HG03064 (cell line): Measurements from ENCODE around the gene ACTA2.

ENCODE experiments used
- ATAC-seq: cut with Tn5 transposase; IDR thresholded peaks from one replicate; pipeline ENCODE4 v1.9.1; 2021; ENCODE audit warnings: low read depth; ENCODE audit not compliant: unreplicated experiment

Gene ACTA2

DNA sequence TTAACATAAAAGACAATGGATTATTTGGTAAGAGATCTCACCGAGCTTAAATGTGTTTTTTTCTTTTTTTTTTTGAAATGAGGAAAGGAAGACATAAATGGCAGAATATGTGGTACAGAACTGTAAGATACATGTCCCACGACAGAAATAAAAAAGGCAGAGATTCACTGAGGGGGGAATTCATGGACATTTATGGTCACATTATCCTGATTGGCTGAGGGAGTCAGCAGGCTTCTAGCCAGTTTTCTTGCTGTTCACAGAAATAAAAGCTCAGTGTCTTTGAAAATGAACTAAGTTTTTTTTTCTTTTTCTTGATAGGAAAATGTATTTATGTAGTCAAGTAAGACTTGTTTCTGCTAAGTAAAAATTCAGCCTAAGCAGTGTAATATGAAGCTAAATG, 29.8 kb upstream of the ACTA2 start:
- no peak for ATAC-seq

DNA sequence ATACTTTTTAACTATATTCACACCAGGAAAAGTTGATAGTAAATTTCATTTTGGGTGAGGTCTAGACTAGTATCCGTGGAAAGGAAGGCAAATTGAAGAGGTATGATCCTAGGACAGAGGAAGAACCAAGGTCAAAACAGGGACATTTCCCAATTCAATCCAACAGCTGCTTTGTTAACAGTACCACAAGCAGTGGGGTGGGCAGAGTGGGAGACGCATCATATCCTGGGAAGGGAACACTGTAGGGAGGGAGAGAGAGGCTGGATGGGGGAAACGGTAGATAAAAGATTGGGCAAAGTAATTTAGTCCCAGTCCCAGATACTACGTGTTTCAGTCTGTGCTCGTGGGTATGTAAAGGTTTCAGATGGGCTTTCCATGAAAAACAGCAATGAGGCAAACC, 28.9 kb upstream of the ACTA2 start:
- ATAC-seq = no peak

DNA sequence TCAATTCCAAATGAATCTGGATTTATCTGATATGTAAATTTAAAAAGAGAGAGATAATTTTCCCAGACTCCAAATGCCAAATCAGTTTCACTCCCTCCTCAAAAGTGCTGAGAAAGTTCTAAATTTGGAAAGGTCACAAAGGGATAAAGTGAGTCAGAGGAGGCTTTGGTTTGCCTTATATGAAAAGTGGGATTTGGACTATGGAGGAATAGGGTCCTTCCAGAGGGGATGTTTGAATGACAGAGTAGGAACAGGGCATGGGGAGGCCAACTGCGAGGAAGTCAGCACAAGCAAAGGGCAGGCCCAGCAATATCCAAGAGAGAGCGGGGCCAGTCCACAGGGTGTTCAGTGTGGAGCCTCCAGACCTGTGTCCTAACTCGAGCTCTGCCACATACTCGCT, 28.2 kb upstream of the ACTA2 start:
- ATAC-seq = no peak

DNA sequence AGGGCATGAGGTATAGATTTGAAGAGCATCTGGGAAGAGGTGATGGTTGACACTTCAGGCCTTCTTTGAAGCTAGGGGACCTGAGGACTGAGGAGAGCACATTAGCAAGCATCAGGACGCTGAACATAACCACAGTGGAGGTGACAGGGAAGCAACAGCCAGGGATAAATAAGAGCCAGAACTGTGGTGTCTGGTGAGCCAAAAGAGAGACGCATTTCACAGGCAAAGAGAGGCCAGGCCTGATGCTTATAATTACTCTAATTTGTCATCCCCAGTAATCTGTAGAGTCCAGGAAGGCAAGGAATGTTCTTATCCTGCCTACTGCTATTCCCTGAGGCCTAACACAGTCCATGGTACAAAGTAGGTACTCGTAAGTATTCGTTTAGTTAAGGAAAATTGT, 27.7 kb upstream of the ACTA2 start:
- ATAC-seq = no peak

DNA sequence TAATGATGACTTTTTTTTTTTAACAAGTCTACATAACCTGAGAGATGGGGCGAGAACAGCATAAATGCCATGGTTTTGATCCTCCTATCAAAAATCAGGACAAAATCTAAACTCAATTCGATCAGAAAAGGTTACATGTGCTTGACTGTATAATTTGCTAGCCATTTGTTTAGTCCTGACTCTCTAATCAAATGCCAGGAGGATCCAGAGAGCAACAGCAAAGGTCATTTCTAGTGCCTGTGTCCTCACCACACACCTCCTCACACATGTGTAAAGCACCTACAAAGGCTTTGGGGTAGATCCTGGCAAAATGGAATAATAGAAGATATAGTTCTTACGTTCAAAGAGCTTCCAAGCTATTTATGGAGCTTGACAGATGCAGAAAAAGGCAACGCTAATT, 27.0 kb upstream of the ACTA2 start:
- no peak for ATAC-seq

- no peak for ATAC-seq
Measured at GRCh38 chr10:88979153-88979562, 26.6 kb upstream of the ACTA2 start.

GRCh38 chr10:88978463-88978862, 25.9 kb upstream of the ACTA2 start:
- no peak for ATAC-seq

DNA sequence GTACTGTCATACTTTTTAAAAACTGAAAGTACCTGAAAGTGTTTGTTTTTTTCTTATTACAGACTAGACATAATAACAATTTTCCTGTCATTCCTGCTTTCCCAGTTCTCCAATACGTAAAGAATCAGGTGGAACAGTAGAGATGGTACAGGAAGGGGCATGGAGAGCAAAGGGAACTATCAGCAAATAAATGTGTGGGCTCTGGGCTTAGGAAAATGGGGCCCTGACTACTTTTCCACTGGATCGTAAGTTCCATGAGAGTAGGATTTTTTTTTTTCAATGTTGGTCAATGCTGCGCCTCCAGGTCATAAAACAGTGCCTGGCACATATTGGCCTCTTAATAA, 22.8 kb upstream of the ACTA2 start:
- ATAC-seq = no peak

DNA sequence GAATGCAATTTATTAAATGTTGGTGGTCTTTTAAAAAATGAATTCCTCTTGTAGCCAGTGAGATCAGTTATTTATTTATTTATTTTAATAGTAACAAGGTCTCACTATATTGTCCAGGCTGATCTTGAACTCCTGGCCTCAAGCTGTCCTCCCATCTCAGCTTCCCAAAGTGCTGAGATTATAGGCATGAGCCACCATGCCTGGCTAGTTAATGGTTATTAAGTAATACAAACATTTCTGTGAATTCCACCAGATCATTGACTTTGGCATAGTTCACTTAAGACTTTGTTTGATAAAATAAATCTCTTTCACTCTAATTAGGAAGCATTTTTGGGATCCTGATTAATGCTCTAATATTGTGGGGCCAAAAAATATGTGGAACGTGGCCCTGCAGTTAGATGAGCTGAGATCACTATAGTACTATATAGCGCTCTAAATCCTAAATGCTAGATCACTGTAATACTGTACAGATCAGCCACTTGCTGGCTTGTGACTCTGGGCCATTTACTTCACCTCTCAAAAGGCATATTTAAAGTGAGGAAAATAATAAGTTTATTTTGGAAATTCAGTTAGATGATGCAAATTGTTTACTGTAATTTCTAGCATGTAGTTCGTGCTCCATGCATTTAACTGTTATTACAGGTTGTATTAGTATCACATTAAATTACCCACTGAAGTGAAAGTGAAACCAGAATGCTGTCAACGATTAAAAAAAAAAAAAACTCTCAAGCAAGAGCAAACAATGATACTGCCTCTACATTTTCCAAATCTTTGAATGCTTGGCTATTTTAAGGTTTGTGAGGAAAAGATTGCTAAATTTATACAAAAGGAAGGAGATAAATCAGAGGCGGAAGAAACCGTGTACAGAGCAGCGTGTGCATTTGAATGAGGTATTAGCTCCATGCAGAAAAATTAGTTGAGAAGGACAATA, 22.1 kb upstream of the ACTA2 start:
- ATAC-seq = no peak

GRCh38 chr10:88974012-88974411, 21.4 kb upstream of the ACTA2 start:
- ATAC-seq = no peak

GRCh38 chr10:88971221-88972061, 18.9 kb upstream of the ACTA2 start:
- no peak for ATAC-seq

- no peak for ATAC-seq
Measured at GRCh38 chr10:88968391-88968790, 15.8 kb upstream of the ACTA2 start.

DNA sequence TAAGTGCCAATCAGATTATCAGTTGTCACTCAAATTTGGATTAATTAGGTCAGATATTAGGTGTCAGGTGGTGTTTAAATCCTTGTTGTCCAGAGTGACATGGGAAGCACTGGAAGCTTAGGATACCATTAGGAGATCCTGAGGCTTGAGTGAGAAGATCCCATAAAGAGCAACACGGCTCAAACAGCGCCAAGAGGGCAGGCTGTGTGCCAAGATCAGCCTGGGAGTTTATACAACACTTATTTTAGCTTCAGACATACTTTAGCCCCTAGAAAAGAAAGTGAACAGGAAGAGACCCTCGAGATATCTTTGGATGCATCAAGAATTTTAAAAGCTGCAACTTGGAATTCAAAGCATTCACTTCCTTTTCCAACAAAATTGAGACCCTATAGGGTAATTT, 14.2 kb upstream of the ACTA2 start:
- no peak for ATAC-seq

DNA sequence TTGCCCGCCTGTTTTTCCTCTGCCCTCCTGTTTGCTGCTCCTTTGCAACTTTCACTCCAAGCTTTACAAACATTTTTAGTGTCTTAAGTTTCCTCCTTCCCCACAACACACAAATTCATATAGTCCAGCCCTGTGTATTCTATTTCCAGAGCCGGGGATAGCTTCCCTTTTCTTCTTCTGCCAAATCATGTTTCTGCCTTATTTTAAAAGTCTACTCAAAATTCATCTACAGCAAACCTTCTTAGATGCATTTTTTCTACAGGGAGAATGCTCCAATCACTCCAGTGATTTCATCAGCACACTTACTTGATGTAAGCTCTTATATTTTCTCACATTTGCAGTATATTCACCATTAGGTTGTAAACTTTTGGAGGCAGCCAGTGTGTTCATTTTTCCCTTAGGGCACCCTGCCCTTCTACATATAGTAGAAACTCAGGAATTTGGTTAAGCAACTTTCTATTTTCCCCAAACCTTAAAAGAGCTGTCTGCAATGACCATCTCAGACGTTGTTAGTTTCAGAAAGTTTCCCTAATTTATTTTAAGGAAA, 12.4 kb upstream of the ACTA2 start:
- no peak for ATAC-seq

DNA sequence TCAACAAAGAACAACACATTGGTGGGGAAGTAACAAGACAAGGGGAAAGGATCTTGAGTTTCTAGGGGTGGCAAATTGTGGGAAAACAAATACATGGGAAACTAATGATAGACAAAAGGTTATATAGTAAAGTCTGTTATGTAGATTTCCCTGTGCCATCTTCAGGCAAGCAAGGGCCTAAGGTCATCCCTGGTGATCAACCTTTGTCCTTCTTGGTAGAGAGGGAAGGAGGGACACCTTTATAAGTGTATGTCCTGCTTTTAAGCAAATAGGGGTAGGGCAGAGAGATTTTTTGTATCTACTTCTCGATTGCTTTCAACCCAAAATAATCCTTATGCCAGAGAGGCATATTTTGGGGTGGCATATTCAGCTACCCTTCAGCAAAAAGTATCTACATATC, 11.8 kb upstream of the ACTA2 start:
- no peak for ATAC-seq

DNA sequence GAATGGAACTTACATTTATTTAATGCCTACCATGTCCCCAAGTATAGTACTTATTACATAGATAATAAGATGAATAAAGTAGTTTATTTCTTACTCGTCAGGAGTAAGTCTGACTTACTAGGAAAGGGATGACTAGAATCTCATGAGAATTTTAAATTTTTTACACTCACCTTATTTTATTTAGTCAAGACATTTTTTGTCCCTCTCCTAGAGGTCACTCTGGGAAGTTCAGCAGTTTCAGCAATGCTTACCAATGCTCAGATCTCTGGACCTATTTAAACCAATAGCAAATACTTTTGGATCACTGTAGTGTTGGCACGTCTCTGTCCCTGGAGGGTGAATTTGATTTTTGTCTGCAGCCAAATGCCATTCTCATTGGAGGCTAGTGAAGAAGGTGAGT, 10.7 kb upstream of the ACTA2 start:
- ATAC-seq = no peak

GRCh38 chr10:88962336-88962735, 9.8 kb upstream of the ACTA2 start:
- no peak for ATAC-seq

- ATAC-seq = no peak
Measured at GRCh38 chr10:88961266-88961665, 8.7 kb upstream of the ACTA2 start.

- no peak for ATAC-seq
Measured at GRCh38 chr10:88960802-88961201, 8.2 kb upstream of the ACTA2 start.

GRCh38 chr10:88958721-88959120, 6.1 kb upstream of the ACTA2 start:
- ATAC-seq = no peak

DNA sequence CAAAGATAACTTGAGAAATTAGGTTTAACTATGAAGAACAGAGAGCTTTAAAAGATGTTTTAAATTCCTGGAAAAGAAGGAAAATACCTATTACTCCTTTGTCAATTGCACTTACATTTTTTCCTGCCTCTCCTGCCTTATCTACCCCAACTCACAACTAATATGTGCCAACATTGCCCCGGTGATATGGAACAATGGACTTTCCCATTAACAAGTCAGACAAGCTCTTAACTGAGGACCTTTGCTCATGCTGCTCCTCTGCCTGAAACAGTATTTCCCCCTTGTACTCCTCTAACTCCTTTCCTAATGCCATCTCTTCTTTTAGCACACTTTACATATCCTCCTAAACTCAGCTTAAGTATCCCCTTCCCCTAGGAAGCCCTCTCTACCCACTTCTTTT, 4.8 kb upstream of the ACTA2 start:
- ATAC-seq = no peak
